Measurements from ENCODE around the gene ALX4. TPM values are rescaled to one million over a fixed set of nuclear protein-coding genes. Genes with fewer than 3 reads are reported as not detected.

ALX4 gene
- total RNA-seq, 2 experiments from 2014 or later = not detected

DNA sequence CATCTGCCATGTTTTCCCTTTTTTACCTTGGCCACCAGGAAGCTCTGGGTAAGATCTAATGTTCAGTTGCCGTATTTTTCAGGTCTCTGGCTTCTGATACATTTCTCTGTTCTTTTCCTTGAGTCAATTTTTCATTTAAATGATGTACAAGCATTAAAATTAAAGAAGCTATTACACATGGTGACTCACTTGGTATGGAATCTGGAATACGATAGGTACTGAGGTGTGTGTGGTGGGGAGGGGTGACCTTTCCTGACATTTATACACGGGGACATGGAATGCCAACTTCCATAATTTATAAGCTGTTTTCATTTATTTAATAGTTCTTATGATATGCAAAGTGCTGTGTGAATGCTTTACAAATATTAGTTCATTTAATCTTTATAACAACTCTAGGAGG is 47.8 kb upstream of the ALX4 start:
- ATAC-seq (ENCODE audit: poor library complexity) = no peak
- Mint-ChIP-seq H3K9me3 (no peaks in the 10 kb centered on the region), H3K4me1 (ENCODE audit: low read depth) (no peaks in the 10 kb centered on the region), H3K36me3 (ENCODE audit: low read depth) (no peaks in the 10 kb centered on the region), H3K27ac (no peak overlapping the region), H3K4me3 (no peak overlapping the region), H3K27me3 (peaks cover 45% of the 10 kb centered on the region)
- TF ChIP-seq CTCF (IDR thresholded peaks at IDR 0.05) = no peak
- H3K4me3 ChIP-seq (ENCODE audit: low read length) = no peak overlapping the region
- peaks cover 6 to 10% of the 10 kb centered on the region in 2 experiments for H3K27me3 ChIP-seq (ENCODE audit: control insufficient read depth in 1 of 2, insufficient read depth in 2 of 2, low read length in 2 of 2)
- DNase-seq = no peak
- POLR2A ChIA-PET = no interaction called here
- CTCF ChIA-PET = no interaction called here
- intact Hi-C loops (cut with DNase I, micrococcal nuclease) = no loop called here
- H3K27ac ChIP-seq (ENCODE audit: low read depth in 1 of 2, low read length in 2 of 2) = no peak overlapping the region
- no peaks in the 10 kb centered on the region for H3K36me3 ChIP-seq (ENCODE audit: insufficient read depth, low read length)
- H3K9me3 ChIP-seq (ENCODE audit: control insufficient read depth in 1 of 2, insufficient read depth in 1 of 2, low read length in 2 of 2) = no peaks in the 10 kb centered on the region
- no peaks in the 10 kb centered on the region for H3K4me1 ChIP-seq (ENCODE audit: insufficient read depth, low read length)

GRCh38 chr11:44356351-44356750 is 46.4 kb upstream of the ALX4 start:
- Mint-ChIP-seq H3K9me3 (no peaks in the 10 kb centered on the region), H3K4me1 (ENCODE audit: low read depth) (no peaks in the 10 kb centered on the region), H3K36me3 (ENCODE audit: low read depth) (no peaks in the 10 kb centered on the region), H3K4me3 (no peak overlapping the region), H3K27ac (no peak overlapping the region), H3K27me3 (peaks cover 56% of the 10 kb centered on the region)
- Histone ChIP-seq H3K27me3 (ENCODE audit: control insufficient read depth in 1 of 2, insufficient read depth in 2 of 2, low read length in 2 of 2) (peaks cover 6 to 13% of the 10 kb centered on the region in 2 experiments), H3K4me1 (ENCODE audit: insufficient read depth, low read length) (no peaks in the 10 kb centered on the region), H3K27ac (ENCODE audit: low read depth in 1 of 2, low read length in 2 of 2) (no peak overlapping the region), H3K4me3 (ENCODE audit: low read length) (no peak overlapping the region), H3K9me3 (ENCODE audit: control insufficient read depth in 1 of 2, insufficient read depth in 1 of 2, low read length in 2 of 2) (no peaks in the 10 kb centered on the region), H3K36me3 (ENCODE audit: insufficient read depth, low read length) (no peaks in the 10 kb centered on the region)
- intact Hi-C loops (cut with DNase I, micrococcal nuclease) = no loop called here
- DNase-seq = no peak
- POLR2A ChIA-PET = no interaction called here
- CTCF ChIA-PET = no interaction called here
- TF ChIP-seq CTCF (IDR thresholded peaks at IDR 0.05) = no peak
- ATAC-seq (ENCODE audit: poor library complexity) = no peak

DNA sequence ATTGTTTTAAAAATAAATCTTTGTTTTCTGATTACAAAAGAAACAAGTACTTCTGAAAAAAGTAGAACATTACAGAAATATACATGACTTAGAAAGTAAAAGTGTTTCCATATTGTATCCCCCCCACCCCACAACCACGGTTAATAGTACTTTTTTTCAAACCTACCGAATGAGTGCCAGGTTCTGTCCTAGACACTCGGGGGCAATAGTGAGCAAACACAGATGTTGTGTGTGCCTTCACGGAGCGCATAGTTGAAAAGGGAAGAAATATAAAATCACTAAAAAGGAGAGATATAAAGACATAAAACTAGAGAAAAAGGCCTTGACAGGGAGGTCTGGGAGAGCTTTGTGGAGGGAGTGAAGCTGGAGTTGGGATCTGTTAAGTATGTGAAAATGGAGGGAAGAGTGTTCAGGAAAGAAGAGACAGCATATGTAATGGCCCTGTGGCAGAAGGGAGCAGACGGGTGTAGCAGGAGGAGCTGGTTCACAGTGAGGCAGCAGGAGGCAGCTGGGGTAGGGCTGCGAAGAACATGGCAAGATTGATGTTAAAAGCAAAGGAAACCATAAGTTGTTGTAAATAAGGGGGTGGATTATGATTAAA is 42.1 kb upstream of the ALX4 start:
- TF ChIP-seq CTCF (IDR thresholded peaks at IDR 0.05) = no peak
- H3K9me3 Mint-ChIP-seq = no peaks in the 10 kb centered on the region

More for the DNA sequence above, 42.1 kb upstream of the ALX4 start:
- no peak for DNase-seq
- H3K27me3 ChIP-seq (ENCODE audit: control insufficient read depth in 1 of 2, insufficient read depth in 2 of 2, low read length in 2 of 2) = peaks cover 7 to 16% of the 10 kb centered on the region in 2 experiments
- Mint-ChIP-seq H3K4me1 (ENCODE audit: low read depth) (no peaks in the 10 kb centered on the region), H3K4me3 (no peak overlapping the region), H3K27me3 (peaks cover 64% of the 10 kb centered on the region), H3K27ac (no peak overlapping the region), H3K36me3 (ENCODE audit: low read depth) (no peaks in the 10 kb centered on the region)
- intact Hi-C loops (cut with DNase I, micrococcal nuclease) = no loop called here
- no peaks in the 10 kb centered on the region for H3K36me3 ChIP-seq (ENCODE audit: insufficient read depth, low read length)
- no peak for ATAC-seq (ENCODE audit: poor library complexity)
- no peak overlapping the region for H3K4me3 ChIP-seq (ENCODE audit: low read length)
- H3K9me3 ChIP-seq (ENCODE audit: control insufficient read depth in 1 of 2, insufficient read depth in 1 of 2, low read length in 2 of 2) = no peaks in the 10 kb centered on the region
- H3K4me1 ChIP-seq (ENCODE audit: insufficient read depth, low read length) = no peaks in the 10 kb centered on the region
- CTCF ChIA-PET = no interaction called here
- no peak overlapping the region for H3K27ac ChIP-seq (ENCODE audit: low read depth in 1 of 2, low read length in 2 of 2)
- POLR2A ChIA-PET = no interaction called here

All from CD4-positive, alpha-beta T cell (primary cell).